H1 (cell line): ENCODE data around the gene SLC2A4. TPM values are rescaled to one million over a fixed set of nuclear protein-coding genes. Genes with fewer than 3 reads are reported as not detected.

ENCODE experiments used
- ASH2L ChIP-seq: fragments of 200-600, 300-600 bp; sonication (generic); IDR thresholded peaks from one replicate; pipeline ENCODE4 v1.7.1; 2017; ENCODE audit warnings: low read length
- ATF3 ChIP-seq: IDR thresholded peaks from 2 replicates; pipeline ENCODE4 v1.6.1; 2011; ENCODE audit warnings: low read depth, mild to moderate bottlenecking, low read length; ENCODE audit not compliant: insufficient read depth
- CBX5 ChIP-seq: fragments of 300-800, 300-1000 bp; sonication (generic); IDR thresholded peaks from 2 replicates; pipeline ENCODE4 v1.7.1; 2016; ENCODE audit warnings: antibody characterized with exemption, low read length, low read depth
- CREB1 ChIP-seq: IDR thresholded peaks from 2 replicates; pipeline ENCODE4 v1.6.1; 2012; ENCODE audit warnings: inconsistent platforms
- E2F6 ChIP-seq: IDR thresholded peaks from 2 replicates; pipeline ENCODE4 v1.6.1; 2012; ENCODE audit warnings: inconsistent platforms
- EP300 ChIP-seq, 2 experiments: IDR thresholded peaks; 1 replicate in 1 of 2; 2 replicates in 1 of 2; pipeline ENCODE4 v1.6.1; 2011 to 2012; ENCODE audit warnings: low read depth in 2 of 2, low read length in 2 of 2, mild to moderate bottlenecking in 2 of 2, borderline replicate concordance in 1 of 2, inconsistent platforms in 1 of 2, moderate library complexity in 1 of 2
- GTF2F1 ChIP-seq: IDR thresholded peaks from 2 replicates; pipeline ENCODE4 v1.6.1; 2012; ENCODE audit warnings: low read depth, low read length, improper control_type of control experiment, borderline replicate concordance
- HDAC2 ChIP-seq, 2 experiments: fragments of 300-600 bp in 1 of 2; sonication (generic) in 1 of 2; IDR thresholded peaks; 2 replicates each; pipeline ENCODE4 v1.6.1; 2011 to 2012; ENCODE audit warnings: low read depth in 2 of 2, low read length in 2 of 2, mild to moderate bottlenecking in 2 of 2, moderate library complexity in 2 of 2, borderline replicate concordance in 1 of 2, inconsistent platforms in 1 of 2
- JUN ChIP-seq: IDR thresholded peaks from 2 replicates; pipeline ENCODE4 v1.6.1; 2011; ENCODE audit warnings: low read depth, mild to moderate bottlenecking, improper control_type of control experiment, low read length
- JUND ChIP-seq: IDR thresholded peaks from 2 replicates; pipeline ENCODE4 v1.6.1; 2011; ENCODE audit warnings: mild to moderate bottlenecking, improper control_type of control experiment, low read length
- KDM4A ChIP-seq: IDR thresholded peaks from one replicate; pipeline ENCODE4 v1.7.1; 2012; ENCODE audit warnings: low read depth, mild to moderate bottlenecking, moderate library complexity, low read length, inconsistent platforms; ENCODE audit not compliant: severe bottlenecking
- KDM5A ChIP-seq: fragments of 200-600 bp; IDR thresholded peaks from 2 replicates; pipeline ENCODE4 v1.7.1; 2012; ENCODE audit warnings: mild to moderate bottlenecking, low read length, inconsistent platforms, mixed read lengths
- MAX ChIP-seq: IDR thresholded peaks from 2 replicates; pipeline ENCODE4 v1.6.1; 2012; ENCODE audit warnings: inconsistent platforms
- PHF8 ChIP-seq: fragments of 200-600 bp; sonication (generic); conservative IDR thresholded peaks from 2 replicates; pipeline ENCODE4 v1.7.1; 2012; ENCODE audit warnings: low read depth, mild to moderate bottlenecking, inconsistent platforms, low read length, moderate library complexity
- POU5F1 ChIP-seq: IDR thresholded peaks from 2 replicates; pipeline ENCODE4 v1.6.1; 2011; ENCODE audit warnings: low read depth, mild to moderate bottlenecking, low read length, moderate library complexity
- RNF2 ChIP-seq: fragments of 200-900, 300-1000 bp; sonication (generic); IDR thresholded peaks from 2 replicates; pipeline ENCODE4 v1.7.1; 2016; ENCODE audit warnings: borderline replicate concordance, low read depth, mild to moderate bottlenecking, antibody characterized with exemption, low read length; ENCODE audit not compliant: poor library complexity, severe bottlenecking; ENCODE audit errors: missing control alignments
- SIN3A ChIP-seq, 2 experiments: IDR thresholded peaks in 1 of 2; conservative IDR thresholded peaks in 1 of 2; 2 replicates each; pipeline ENCODE4 v1.6.1; 2011 to 2012; ENCODE audit warnings: low read length in 2 of 2, improper control_type of control experiment in 1 of 2, low read depth in 1 of 2, mild to moderate bottlenecking in 1 of 2
- SIRT6 ChIP-seq: IDR thresholded peaks from one replicate; pipeline ENCODE4 v1.7.1; 2012; ENCODE audit warnings: low read length, inconsistent platforms
- SP1 ChIP-seq: IDR thresholded peaks from 2 replicates; pipeline ENCODE4 v1.6.1; 2011; ENCODE audit warnings: low read depth, low read length
- SUZ12 ChIP-seq: fragments of 200-600 bp; sonication (generic); IDR thresholded peaks from 2 replicates; pipeline ENCODE4 v1.6.1; 2012; ENCODE audit warnings: mild to moderate bottlenecking, inconsistent platforms, low read length, moderate library complexity, mixed read lengths
- TAF1 ChIP-seq: IDR thresholded peaks from 2 replicates; pipeline ENCODE4 v1.6.1; 2011; ENCODE audit warnings: mild to moderate bottlenecking, low read depth, low read length
- TAF7 ChIP-seq: optimal IDR thresholded peaks from 2 replicates; pipeline ENCODE3; 2011; ENCODE audit warnings: low read depth, mild to moderate bottlenecking, inconsistent platforms, low read length, moderate library complexity, borderline replicate concordance
- polyA plus RNA-seq, 7 experiments: library from polyadenylated mRNA; depleted of rRNA in 3 of 7; stranded (reverse) in 5 of 7; unstranded in 2 of 7; fragments of >200 nt in 5 of 7; fragments of 200-250 nt in 2 of 7; gene quantifications; 1 replicate in 5 of 7; 2 replicates in 1 of 7; 4 replicates in 1 of 7; pipeline versions ENCODE4 v1.2.1 to v1.2.3, GENCODE V29; 2011 to 2013; ENCODE audit warnings: missing spikeins in 2 of 7, mixed read lengths in 2 of 7
- total RNA-seq: library from RNA; stranded (reverse); fragmentation: NEBNext Ultra II Directional; extraction: Animal tissue kit (Norgen Biotek cat#: 25700); gene quantifications from 2 replicates; pipeline ENCODE4 v1.2.1, GENCODE V29; 2021

SLC2A4 gene
- total and polyA plus RNA-seq, 2 of the 8 experiments (the other 6 are each of a cell fraction or from before 2014, with no cell fraction given), result 5.7 to 6.9 TPM

- TF ChIP-seq KDM4A (no peak), ATF3 (no peak), SIN3A (conservative IDR thresholded peaks at IDR 0.05 in 1 of 2, IDR thresholded peaks at IDR 0.05 in 1 of 2; ENCODE audit: low read depth in 1 of 2, low read length in 2 of 2) (peak in 1 of 2 experiments; percentile 33; a peak in 1 of 4 replicates), RNF2 (no peak), EP300 (IDR thresholded peaks at IDR 0.05; ENCODE audit: borderline replicate concordance in 1 of 2, low read depth in 2 of 2, low read length in 2 of 2) (peak in 1 of 2 experiments; percentile 96; a peak in 2 of 3 replicates), TAF1 (peak; percentile 92), SP1 (peak; percentile 54; the same call in 1 of the 2 replicates), SIRT6 (no peak), GTF2F1 (no peak), PHF8 (no peak), E2F6 (no peak; the same call in 1 of the 2 replicates), MAX (peak; percentile 26; the same call in 1 of the 2 replicates), JUN (no peak), POU5F1 (no peak), TAF7 (peak; percentile 70), HDAC2 (IDR thresholded peaks at IDR 0.05; ENCODE audit: borderline replicate concordance in 1 of 2, low read depth in 2 of 2, low read length in 2 of 2) (no peak), JUND (no peak), KDM5A (no peak), CREB1 (no peak), SUZ12 (no peak), ASH2L (no peak), CBX5 (no peak)
These were observed 20.7 kb upstream of the SLC2A4 start (continued) for GRCh38 chr17:7260651-7261378.
